ENCODE data around the gene KIF25. TPM values are rescaled to one million over a fixed set of nuclear protein-coding genes. Genes with fewer than 3 reads are reported as not detected.
"Not testable (repeated sequence)": the region's sequence is repeated elsewhere in the genome, so short reads cannot be mapped to it uniquely, and the experiment has no call there.

The KIF25 gene
- total and polyA plus RNA-seq, 7 donors, result 0.10 to 0.43 (median 0.20) TPM; not detected in 2

- ATAC-seq (no peak), DNase-seq (no peak)
- H3K9me3 ChIP-seq, result no peaks in the 10 kb centered on the region
- H3K27ac ChIP-seq, result no peak overlapping the region
- WGBS, 3 donors, result 83 to 92% (median 88%) methylated on average over 10 of the region's 10 CpGs
- no peaks in the 10 kb centered on the region for H3K4me1 ChIP-seq
- TF ChIP-seq CTCF (IDR thresholded peaks at IDR 0.05), result no peak
- peaks cover 0 to 24% (median 0%) of the 10 kb centered on the region in 3 donors for H3K27me3 ChIP-seq (ENCODE audit: insufficient read depth in 3 of 3, low read length in 2 of 3)
- H3K36me3 ChIP-seq (ENCODE audit: insufficient read depth in 1 of 2, low read depth in 1 of 2), result no peaks in the 10 kb centered on the region
- H3K4me3 ChIP-seq, result no peak overlapping the region
- intact Hi-C loops (cut with DNase I), result no loop called here
Measured at GRCh38 chr6:168001029-168001332, 3.5 kb downstream of the KIF25 start.

- H3K4me1 ChIP-seq; H3K9me3 ChIP-seq; H3K36me3 ChIP-seq (ENCODE audit: insufficient read depth in 1 of 2, low read depth in 1 of 2); H3K27ac ChIP-seq; DNase-seq; intact Hi-C loops (cut with DNase I); ATAC-seq; H3K4me3 ChIP-seq: not testable (repeated sequence)
- peaks cover 0 to 19% (median 0%) of the 10 kb centered on the region in 3 donors for H3K27me3 ChIP-seq (ENCODE audit: insufficient read depth in 3 of 3, low read length in 2 of 3)
- 87 to 97% (median 91%) methylated on average over 7 to 21 of the region's 21 CpGs for WGBS, 3 donors
Measured at GRCh38 chr6:168001514-168001913, 4.0 kb downstream of the KIF25 start.

GRCh38 chr6:168002804-168003203 is 5.3 kb downstream of the KIF25 start:
- Histone ChIP-seq H3K4me1 (no peaks in the 10 kb centered on the region), H3K36me3 (ENCODE audit: insufficient read depth in 1 of 2, low read depth in 1 of 2) (no peaks in the 10 kb centered on the region), H3K27ac (no peak overlapping the region), H3K27me3 (ENCODE audit: insufficient read depth in 3 of 3, low read length in 2 of 3) (peaks cover 0 to 16% (median 0%) of the 10 kb centered on the region in 3 donors), H3K4me3 (no peak overlapping the region), H3K9me3 (no peaks in the 10 kb centered on the region)
- intact Hi-C loops (cut with DNase I), result no loop called here
- ATAC-seq, result no peak
- DNase-seq, result no peak
- 88 to 96% (median 91%) methylated on average over 6 of the region's 6 CpGs for WGBS, 3 donors
- no peak for TF ChIP-seq CTCF (IDR thresholded peaks at IDR 0.05)

GRCh38 chr6:168004023-168004422 is 6.6 kb downstream of the KIF25 start:
- 57 to 67% (median 64%) methylated on average over 7 of the region's 7 CpGs for WGBS, 3 donors
- peak overlapping the region; percentile 46 for H3K27ac ChIP-seq
- no peaks in the 10 kb centered on the region for H3K4me1 ChIP-seq
- peaks cover 0 to 5% (median 0%) of the 10 kb centered on the region in 3 donors for H3K27me3 ChIP-seq (ENCODE audit: insufficient read depth in 3 of 3, low read length in 2 of 3)
- TF ChIP-seq CTCF (IDR thresholded peaks at IDR 0.05), result no peak
- H3K9me3 ChIP-seq, result peaks cover 4% of the 10 kb centered on the region
- H3K36me3 ChIP-seq (ENCODE audit: insufficient read depth in 1 of 2, low read depth in 1 of 2), result no peaks in the 10 kb centered on the region
- no peak for ATAC-seq
- DNase-seq, result no peak
- intact Hi-C loops (cut with DNase I), result no loop called here
- no peak overlapping the region for H3K4me3 ChIP-seq

- 88 to 91% (median 89%) methylated on average over 11 of the region's 11 CpGs for WGBS, 3 donors
- H3K9me3 ChIP-seq, result peaks cover 7% of the 10 kb centered on the region
- ATAC-seq (no peak), DNase-seq (no peak)
- intact Hi-C loops (cut with DNase I), result no loop called here
- no peaks in the 10 kb centered on the region for H3K36me3 ChIP-seq (ENCODE audit: insufficient read depth in 1 of 2, low read depth in 1 of 2)
- no peaks in the 10 kb centered on the region for H3K27me3 ChIP-seq (ENCODE audit: insufficient read depth in 3 of 3, low read length in 2 of 3)
- no peak overlapping the region for H3K27ac ChIP-seq
- no peaks in the 10 kb centered on the region for H3K4me1 ChIP-seq
- no peak for TF ChIP-seq CTCF (IDR thresholded peaks at IDR 0.05)
- H3K4me3 ChIP-seq, result no peak overlapping the region
Measured at GRCh38 chr6:168004945-168005344, 7.5 kb downstream of the KIF25 start.
